BLaER1 treated with 17β-estradiol and CSF1 and Interleukin-3, amounts not matched to agents 10 nM and 100 nM (cell line): ENCODE results near the gene MSLN.

ENCODE experiments used
- H3K27ac ChIP-seq, 11 experiments: shearing (Covaris generic); formaldehyde crosslinking; 2 replicates each; pipeline ENCODE4 v1.8.1; 2022
- H3K27me3 ChIP-seq, 11 experiments: shearing (Covaris generic); formaldehyde crosslinking; 2 replicates each; pipeline ENCODE4 v1.8.1; 2022
- H3K36me3 ChIP-seq, 11 experiments: shearing (Covaris generic); formaldehyde crosslinking; 2 replicates each; pipeline ENCODE4 v1.8.1; 2022
- H3K4me1 ChIP-seq, 10 experiments: shearing (Covaris generic); formaldehyde crosslinking; 2 replicates each; pipeline ENCODE4 v1.8.1; 2022
- H3K4me2 ChIP-seq, 11 experiments: shearing (Covaris generic); formaldehyde crosslinking; 2 replicates each; pipeline ENCODE4 v1.8.1; 2022
- H3K4me3 ChIP-seq, 10 experiments: shearing (Covaris generic); formaldehyde crosslinking; 2 replicates each; pipeline ENCODE4 v1.8.1; 2022
- H3K9ac ChIP-seq, 11 experiments: shearing (Covaris generic); formaldehyde crosslinking; 2 replicates each; pipeline ENCODE4 v1.8.1; 2022
- H3K9me3 ChIP-seq, 11 experiments: shearing (Covaris generic); formaldehyde crosslinking; replicated peaks in 1 of 11; 2 replicates each; pipeline ENCODE4 v1.8.1; 2022
- H4K20me1 ChIP-seq, 11 experiments: shearing (Covaris generic); formaldehyde crosslinking; 2 replicates each; pipeline ENCODE4 v1.8.1; 2022
- Cebpa-rat ChIP-seq, 11 experiments: shearing (Covaris generic); IDR thresholded peaks; 2 replicates each; pipeline ENCODE4 v1.8.1; 2022

MSLN gene

DNA sequence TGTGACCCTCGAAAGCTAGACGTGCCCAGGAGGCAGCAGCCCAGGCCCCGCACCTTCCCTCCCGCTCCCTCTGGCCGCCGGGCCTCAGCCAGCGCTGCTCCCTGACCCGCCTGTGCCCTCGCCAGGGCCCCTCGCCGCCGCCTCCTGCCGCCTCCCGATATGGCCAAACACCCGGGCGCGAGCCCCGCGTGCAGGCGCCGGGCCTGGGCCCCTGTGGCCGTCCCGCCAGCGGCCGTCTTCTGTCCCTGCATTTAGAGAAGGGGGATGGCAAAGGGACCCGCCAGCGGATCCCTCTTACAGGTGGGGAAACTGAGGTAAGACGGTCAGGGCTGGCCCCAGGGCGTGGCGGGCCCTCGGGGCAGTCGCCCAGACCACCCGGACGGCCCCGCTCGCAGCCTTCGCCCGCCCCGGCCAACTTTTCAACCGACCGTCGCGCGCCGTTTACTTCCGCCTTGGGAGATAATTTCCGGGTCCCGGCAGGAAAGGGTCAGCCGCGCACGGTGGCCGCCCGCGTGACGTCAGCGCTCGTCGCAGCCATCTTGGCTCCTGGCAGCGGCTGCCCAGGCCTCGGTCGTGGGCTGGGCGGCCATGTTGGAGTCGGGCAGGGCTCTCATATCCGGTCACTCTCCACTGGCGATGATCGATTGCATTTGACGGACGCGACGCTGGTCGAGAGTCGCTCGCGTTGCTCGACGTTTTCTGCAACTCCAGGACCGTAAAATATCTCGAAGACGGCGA lies 47.0 kb downstream of the MSLN start:
- Histone ChIP-seq H4K20me1 (peaks cover 0 to 21% (median 10%) of the 10 kb centered on the region in 11 experiments; a peak in 10 of 22 replicates), H3K27me3 (peaks cover 90 to 100% (median 97%) of the 10 kb centered on the region in 11 experiments), H3K4me2 (peak overlapping the region; percentile 61 to 92 (median 73)), H3K36me3 (no peaks in the 10 kb centered on the region), H3K9ac (peak overlapping the region; percentile 32 to 88 (median 59); a peak in 20 of 22 replicates), H3K9me3 (peaks cover 0 to 17% (median 7%) of the 10 kb centered on the region in 11 experiments; a peak in 8 of 22 replicates), H3K4me1 (peaks cover 7 to 31% (median 21%) of the 10 kb centered on the region in 10 experiments; a peak in 17 of 20 replicates), H3K4me3 (peak overlapping the region; percentile 47 to 69 (median 58)), H3K27ac (peak overlapping the region in 8 of 11 experiments; percentile 5 to 86 (median 68); a peak in 15 of 22 replicates)
- TF ChIP-seq Cebpa-rat (IDR thresholded peaks at IDR 0.05): no peak

DNA sequence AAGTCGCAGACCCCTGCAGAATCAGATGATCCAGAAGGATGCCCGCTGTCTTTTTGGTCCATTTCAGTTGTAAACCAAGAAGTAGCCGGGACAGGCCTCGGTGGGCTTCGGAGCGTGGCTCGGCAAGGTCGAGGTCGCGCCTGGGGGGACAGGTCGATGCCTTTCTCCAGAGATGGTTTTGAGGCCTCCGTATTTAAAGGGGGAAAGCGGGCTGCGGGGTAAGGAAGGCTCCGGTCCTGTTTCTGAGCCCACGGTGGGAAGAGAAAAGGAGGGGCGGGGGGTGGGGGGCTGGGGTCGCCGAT lies 47.5 kb downstream of the MSLN start:
- Histone ChIP-seq H3K27me3 (peaks cover 90 to 100% (median 97%) of the 10 kb centered on the region in 11 experiments), H3K27ac (no peak overlapping the region), H3K9me3 (peaks cover 0 to 17% (median 7%) of the 10 kb centered on the region in 11 experiments; a peak in 8 of 22 replicates), H3K4me3 (peak overlapping the region in 9 of 10 experiments; percentile 50 to 69 (median 59); a peak in 19 of 20 replicates), H3K9ac (no peak overlapping the region), H3K4me1 (peaks cover 7 to 30% (median 21%) of the 10 kb centered on the region in 10 experiments; a peak in 17 of 20 replicates), H3K36me3 (no peaks in the 10 kb centered on the region), H3K4me2 (peak overlapping the region; percentile 61 to 92 (median 73); a peak in 21 of 22 replicates), H4K20me1 (peaks cover 0 to 21% (median 5%) of the 10 kb centered on the region in 11 experiments; a peak in 9 of 22 replicates)
- TF ChIP-seq Cebpa-rat (IDR thresholded peaks at IDR 0.05): no peak

DNA sequence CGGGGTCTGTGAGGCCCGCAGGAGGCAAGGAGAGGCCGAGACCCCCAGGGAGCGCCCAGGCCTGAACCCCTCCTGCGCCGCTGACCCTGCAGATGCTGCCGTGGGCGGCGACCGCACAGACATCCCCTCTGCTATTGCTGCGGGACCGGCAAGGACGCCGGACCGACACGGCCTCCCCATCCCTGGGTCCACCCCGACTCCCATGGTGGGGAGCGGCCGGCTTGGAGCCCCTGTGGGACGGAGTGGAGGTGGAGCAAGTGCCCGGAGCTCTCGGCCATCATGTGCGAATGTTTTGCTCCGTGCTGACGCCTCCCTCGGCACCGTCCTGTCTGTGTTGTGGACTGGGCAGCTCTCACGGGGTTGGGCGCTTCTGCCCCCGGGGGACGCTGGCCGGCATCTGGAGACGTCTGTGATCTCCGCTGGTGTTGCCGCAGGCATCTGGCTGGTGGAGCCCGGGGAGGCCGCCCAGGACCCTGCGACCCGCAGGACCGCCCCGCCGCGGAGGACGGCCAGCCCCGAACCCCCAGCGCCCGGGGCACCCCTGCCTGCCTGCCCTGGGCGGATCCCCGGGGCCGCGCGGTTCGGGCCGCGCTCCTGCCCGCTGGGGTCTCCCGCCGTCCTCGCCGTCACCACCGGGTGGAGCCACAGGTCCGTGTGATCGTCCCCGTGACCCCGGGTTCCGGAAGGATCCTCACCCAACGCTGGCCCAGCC lies 52.8 kb downstream of the MSLN start:
- peak overlapping the region in 6 of 11 experiments; percentile 30 to 46 (median 39); a peak in 6 of 22 replicates for H3K9ac ChIP-seq
- peaks cover 44 to 74% (median 56%) of the 10 kb centered on the region in 11 experiments for H3K27me3 ChIP-seq
- no peak for TF ChIP-seq Cebpa-rat (IDR thresholded peaks at IDR 0.05)
- H3K36me3 ChIP-seq: no peaks in the 10 kb centered on the region
- peaks cover 0 to 28% (median 8%) of the 10 kb centered on the region in 11 experiments; a peak in 14 of 22 replicates for H3K9me3 ChIP-seq
- peaks cover 0 to 63% (median 47%) of the 10 kb centered on the region in 10 experiments; a peak in 15 of 20 replicates for H3K4me1 ChIP-seq
- no peak overlapping the region for H3K27ac ChIP-seq
- peak overlapping the region in 2 of 10 experiments; percentile 22 to 37; a peak in 2 of 20 replicates for H3K4me3 ChIP-seq
- H4K20me1 ChIP-seq: peaks cover 0 to 14% (median 0%) of the 10 kb centered on the region in 11 experiments; a peak in 2 of 22 replicates
- H3K4me2 ChIP-seq: peak overlapping the region; percentile 62 to 82 (median 76)

DNA sequence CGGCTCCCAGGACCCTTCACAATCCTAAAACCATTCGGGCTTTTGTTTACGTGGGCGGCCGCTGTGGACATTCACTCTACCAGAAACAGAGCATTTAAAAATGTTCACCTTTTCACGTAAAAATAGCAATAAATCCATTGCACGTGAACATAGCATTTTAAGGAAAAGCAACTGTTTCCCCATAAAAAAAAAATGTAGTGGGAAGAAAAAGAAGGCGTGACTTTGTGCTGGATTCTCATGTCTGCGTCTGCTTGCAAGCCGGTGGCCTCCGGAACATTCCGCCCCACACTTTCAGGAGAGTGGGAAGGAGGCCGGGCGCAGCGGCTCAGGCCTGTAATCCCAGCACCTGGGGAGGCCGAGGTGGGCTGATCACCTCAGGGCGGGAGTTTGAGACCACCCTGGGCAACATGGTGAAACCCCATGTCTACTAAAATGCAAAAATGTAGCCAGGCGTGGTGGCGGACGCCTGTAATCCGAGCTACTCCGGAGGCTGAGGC lies 53.4 kb downstream of the MSLN start:
- Histone ChIP-seq H3K4me2 (peak overlapping the region; percentile 62 to 82 (median 76)), H3K4me3 (no peak overlapping the region), H3K9me3 (peaks cover 0 to 29% (median 12%) of the 10 kb centered on the region in 11 experiments; a peak in 15 of 22 replicates), H3K9ac (peak overlapping the region in 3 of 11 experiments; percentile 4 to 38 (median 30); a peak in 2 of 22 replicates), H3K27me3 (peaks cover 38 to 70% (median 50%) of the 10 kb centered on the region in 11 experiments), H3K27ac (no peak overlapping the region), H3K4me1 (peaks cover 0 to 63% (median 49%) of the 10 kb centered on the region in 10 experiments; a peak in 15 of 20 replicates), H3K36me3 (no peaks in the 10 kb centered on the region), H4K20me1 (peaks cover 0 to 14% (median 0%) of the 10 kb centered on the region in 11 experiments; a peak in 2 of 22 replicates)
- no peak for TF ChIP-seq Cebpa-rat (IDR thresholded peaks at IDR 0.05)

DNA sequence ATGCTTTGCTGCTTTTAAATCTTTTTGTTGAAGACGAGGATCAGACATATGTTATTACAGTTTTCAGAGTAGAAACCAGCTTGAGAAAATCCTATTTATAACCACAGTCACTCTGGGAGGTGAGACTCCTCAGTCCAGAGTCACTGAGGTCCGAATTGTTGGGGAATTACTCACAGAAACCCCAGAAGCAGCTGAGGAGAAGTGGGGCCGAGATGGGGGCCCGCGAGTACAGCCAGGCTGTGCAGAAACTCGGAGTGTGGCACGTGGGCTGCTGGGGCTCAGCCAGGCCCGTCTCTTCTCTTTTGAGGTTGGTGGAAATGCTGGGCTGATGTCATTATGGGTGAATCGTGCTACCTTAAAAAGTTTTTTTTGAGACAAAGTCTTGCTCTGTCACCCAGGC lies 54.4 kb downstream of the MSLN start:
- Histone ChIP-seq H3K9me3 (peaks cover 0 to 23% (median 10%) of the 10 kb centered on the region in 11 experiments; a peak in 15 of 22 replicates), H3K36me3 (no peaks in the 10 kb centered on the region), H3K27ac (no peak overlapping the region), H4K20me1 (peaks cover 0 to 14% (median 0%) of the 10 kb centered on the region in 11 experiments; a peak in 5 of 22 replicates), H3K27me3 (peaks cover 28 to 70% (median 40%) of the 10 kb centered on the region in 11 experiments), H3K4me2 (peak overlapping the region in 6 of 11 experiments; percentile 40 to 82 (median 78); a peak in 6 of 22 replicates), H3K9ac (no peak overlapping the region), H3K4me1 (peaks cover 0 to 66% (median 51%) of the 10 kb centered on the region in 10 experiments; a peak in 18 of 20 replicates), H3K4me3 (no peak overlapping the region)
- TF ChIP-seq Cebpa-rat (IDR thresholded peaks at IDR 0.05): no peak

DNA sequence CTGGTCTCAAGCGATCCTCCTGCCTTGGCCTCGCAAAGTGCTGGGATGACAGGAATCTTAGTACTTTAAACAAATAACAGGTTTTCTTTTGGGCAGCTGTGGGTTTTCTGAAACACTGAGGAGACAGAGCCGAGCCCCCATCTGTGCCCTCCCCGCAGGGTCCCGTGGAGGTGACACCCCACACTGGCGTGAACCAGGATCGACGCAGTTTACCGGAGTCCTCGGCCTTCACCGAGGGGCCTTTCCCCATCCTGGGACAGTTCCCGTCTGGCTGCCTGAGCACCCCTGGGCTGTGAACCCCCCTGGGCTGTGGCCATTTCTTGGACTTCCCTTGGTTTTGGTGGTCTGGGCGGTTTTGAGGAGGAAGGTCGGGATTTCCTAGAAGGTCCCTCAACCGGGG lies 55.3 kb downstream of the MSLN start:
- Histone ChIP-seq H3K27ac (no peak overlapping the region), H3K27me3 (peaks cover 19 to 70% (median 31%) of the 10 kb centered on the region in 11 experiments), H3K9me3 (peaks cover 0 to 23% (median 10%) of the 10 kb centered on the region in 11 experiments; a peak in 15 of 22 replicates), H3K9ac (no peak overlapping the region), H3K36me3 (no peaks in the 10 kb centered on the region), H3K4me3 (no peak overlapping the region), H3K4me1 (peaks cover 0 to 75% (median 60%) of the 10 kb centered on the region in 10 experiments; a peak in 18 of 20 replicates), H3K4me2 (peak overlapping the region in 9 of 11 experiments; percentile 18 to 84 (median 67); a peak in 16 of 22 replicates), H4K20me1 (peaks cover 0 to 11% (median 0%) of the 10 kb centered on the region in 11 experiments; a peak in 5 of 22 replicates)
- TF ChIP-seq Cebpa-rat (IDR thresholded peaks at IDR 0.05): no peak

DNA sequence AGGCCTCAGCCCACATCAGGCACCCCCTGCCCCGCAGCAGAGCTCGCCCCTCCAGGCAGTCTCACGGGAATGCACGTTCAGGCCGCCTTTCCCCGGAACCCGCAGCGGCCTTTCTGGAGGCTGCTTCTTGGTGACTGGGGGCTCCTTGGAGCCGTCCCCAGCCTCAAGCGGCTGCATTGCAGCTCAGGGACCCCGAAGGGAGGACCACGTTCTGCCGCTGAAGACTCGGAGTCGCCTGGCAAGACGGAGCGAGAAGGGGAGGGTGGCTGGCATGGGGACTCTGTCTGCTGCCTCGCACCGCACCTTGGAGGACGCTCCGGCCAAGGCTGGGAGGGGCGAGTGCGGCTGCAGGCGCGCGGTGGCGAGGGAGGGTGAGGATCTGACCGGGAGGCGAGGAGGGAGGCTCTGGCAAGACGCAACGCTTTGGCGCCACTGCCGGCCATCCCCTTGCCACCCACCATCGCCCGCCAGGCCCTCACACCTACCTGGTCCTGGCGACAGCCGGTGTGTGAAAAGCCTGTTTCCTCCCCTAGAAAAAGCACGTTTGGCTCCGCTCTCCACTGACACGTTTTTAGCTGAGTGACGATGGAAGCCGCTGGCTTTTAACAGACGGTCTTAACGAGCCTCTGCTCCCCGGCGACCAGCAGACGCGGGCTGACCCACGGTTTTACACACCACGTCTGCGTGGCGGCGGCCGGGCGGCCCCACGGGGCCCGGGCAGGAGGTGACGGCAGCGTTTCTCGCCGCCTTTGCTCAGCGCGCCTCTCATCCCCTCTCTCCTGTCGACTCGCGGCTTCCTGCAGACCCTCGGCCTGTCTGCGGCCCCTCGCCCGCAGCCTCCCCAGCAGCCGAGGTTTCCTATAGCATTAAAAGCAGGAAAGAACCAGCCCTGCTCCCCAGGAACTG lies 56.7 kb downstream of the MSLN start:
- no peaks in the 10 kb centered on the region for H3K36me3 ChIP-seq
- H3K9me3 ChIP-seq: peaks cover 0 to 23% (median 10%) of the 10 kb centered on the region in 11 experiments; a peak in 15 of 22 replicates
- TF ChIP-seq Cebpa-rat (IDR thresholded peaks at IDR 0.05): no peak

More for the DNA sequence above, 56.7 kb downstream of the MSLN start:
- no peak overlapping the region for H3K9ac ChIP-seq
- no peak overlapping the region for H3K27ac ChIP-seq
- peaks cover 0 to 9% (median 0%) of the 10 kb centered on the region in 11 experiments; a peak in 4 of 22 replicates for H4K20me1 ChIP-seq
- peaks cover 0 to 87% (median 65%) of the 10 kb centered on the region in 10 experiments; a peak in 18 of 20 replicates for H3K4me1 ChIP-seq
- H3K27me3 ChIP-seq: peaks cover 14 to 61% (median 20%) of the 10 kb centered on the region in 11 experiments
- H3K4me2 ChIP-seq: peak overlapping the region in 7 of 11 experiments; percentile 13 to 84 (median 76); a peak in 11 of 22 replicates
- H3K4me3 ChIP-seq: no peak overlapping the region
